HL-60/S4 (cell line): ENCODE data around the gene MTG2.
"Not testable (repeated sequence)": the region's sequence is repeated elsewhere in the genome, so short reads cannot be mapped to it uniquely, and the experiment has no call there.

Source experiments
- in situ Hi-C: fragments of 300-500 bp; cut with MboI; formaldehyde crosslinking; loops from 2 replicates; pipeline ENCODE4 v1.14.3; 2022; ENCODE audit warnings: low sequenced_read_pairs

Gene MTG2

DNA sequence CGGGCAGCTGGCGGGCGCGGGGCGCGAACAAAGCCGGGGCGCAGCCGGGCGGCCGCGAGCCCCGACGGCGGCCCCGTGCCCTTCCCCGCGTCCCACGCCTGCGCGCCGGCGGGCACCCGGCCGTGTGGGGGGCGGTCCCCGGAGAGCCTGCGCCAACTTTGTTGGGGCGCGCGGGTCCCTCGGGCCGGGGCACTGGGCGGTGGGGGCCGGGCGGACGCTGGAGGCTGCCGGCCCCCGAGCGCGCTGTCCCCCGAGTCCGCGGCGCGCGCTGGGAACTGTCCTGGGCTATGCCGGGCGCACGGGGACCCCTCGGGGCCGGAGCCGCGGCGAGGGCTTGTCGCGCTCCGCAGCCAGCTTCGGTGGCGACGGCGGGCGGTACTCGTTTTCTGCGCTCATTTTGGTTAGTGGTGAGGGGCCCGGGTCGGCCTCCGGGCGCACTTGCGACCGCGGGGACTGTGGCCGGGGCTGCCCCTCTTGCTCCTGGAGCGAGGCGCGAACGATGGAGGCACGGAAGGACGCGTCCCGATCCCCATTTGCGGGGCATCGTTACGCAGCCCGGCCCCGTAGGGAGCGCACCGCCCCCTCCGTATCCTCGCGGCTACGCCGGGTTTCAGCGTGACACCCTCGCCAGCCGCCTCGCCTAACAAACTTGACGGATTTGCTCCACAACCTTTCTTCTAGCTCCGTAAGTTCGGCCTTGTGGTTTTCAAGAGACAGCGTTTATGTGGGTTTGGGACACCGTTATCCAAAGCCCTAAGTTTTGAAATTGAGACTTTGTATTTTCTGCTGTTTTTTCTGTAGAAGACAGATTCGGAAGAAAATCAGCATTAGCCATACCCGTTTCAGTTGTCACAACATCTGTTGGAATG lies 38.6 kb upstream of the MTG2 start:
- in situ Hi-C loops: no loop called here

DNA sequence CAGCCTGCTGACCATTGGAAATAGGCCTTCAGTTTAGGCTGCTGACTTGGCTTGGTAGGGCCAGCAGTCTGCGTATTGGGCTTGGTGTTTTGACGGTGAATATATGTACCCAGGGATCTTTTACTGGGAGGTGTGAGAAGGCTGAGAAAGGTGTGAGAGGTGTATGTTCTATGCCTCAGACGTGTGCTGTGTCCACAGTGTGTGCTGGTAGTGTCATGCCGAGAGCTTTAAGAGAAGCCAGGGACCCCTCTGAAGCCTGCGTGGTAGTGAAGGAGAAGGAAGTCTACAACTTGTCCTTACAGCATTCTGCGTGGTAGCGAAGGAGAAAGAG lies 37.2 kb upstream of the MTG2 start:
- in situ Hi-C loops: no loop called here

DNA sequence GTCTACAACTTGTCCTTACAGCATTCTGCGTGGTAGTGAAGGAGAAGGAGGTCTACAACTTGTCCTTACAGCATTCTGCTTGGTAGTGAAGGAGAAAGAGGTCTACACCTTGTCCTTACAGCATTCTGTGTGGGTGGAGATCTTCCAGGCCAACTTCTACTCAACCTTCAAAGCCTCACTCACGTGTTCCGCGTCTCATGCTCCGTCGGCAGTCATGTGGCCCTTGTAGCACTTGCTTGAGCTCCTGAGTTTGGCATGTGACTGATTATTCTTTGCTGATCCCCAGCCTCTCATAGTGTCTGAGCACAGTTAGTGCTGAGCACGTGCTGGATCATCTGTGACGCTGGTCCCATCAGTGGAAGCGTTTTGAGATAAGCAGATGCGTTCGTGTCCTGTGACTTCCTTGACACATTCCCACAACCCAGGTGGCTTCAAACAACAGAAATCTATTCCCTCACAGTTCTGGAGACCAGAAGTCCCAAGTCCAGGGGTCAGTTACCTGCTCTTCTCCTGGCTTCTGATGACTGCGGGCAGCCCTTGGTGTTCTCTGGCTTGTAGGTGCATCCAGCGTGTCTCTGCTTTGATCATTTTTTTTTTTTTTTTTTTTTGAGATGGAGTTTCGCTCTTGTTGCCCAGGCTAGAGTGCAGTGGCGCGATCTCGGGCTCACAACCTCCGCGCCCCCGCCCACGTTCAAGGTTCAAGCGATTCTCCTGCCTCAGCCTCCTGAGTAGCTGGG lies 36.6 kb upstream of the MTG2 start:
- in situ Hi-C loops: no loop called here

DNA sequence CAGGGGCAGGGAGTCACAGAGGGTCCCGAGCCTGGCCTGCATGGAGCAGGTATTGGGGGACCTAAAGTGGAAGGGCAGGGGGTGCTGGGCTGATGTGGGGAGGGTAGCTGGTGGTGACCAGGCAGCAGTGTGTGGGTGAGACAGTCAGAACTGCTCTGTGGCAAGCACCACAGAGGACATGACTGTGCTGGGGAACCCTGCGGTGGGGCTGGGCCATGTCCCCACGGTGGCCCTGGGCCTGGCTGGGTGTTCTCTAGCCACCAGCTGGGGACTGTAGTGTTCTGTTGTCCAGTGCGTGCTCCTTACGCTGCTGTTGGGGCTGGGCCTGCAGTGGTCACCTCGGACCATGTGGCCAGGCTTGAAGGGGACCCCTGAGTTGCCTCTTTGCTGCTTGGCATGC lies 35.7 kb upstream of the MTG2 start:
- in situ Hi-C loops: no loop called here

- in situ Hi-C loops: no loop called here
These were observed 35.3 kb upstream of the MTG2 start for GRCh38 chr20:62147528-62147927.

GRCh38 chr20:62148383-62148782 lies 34.4 kb upstream of the MTG2 start:
- in situ Hi-C loops: not testable (repeated sequence)

DNA sequence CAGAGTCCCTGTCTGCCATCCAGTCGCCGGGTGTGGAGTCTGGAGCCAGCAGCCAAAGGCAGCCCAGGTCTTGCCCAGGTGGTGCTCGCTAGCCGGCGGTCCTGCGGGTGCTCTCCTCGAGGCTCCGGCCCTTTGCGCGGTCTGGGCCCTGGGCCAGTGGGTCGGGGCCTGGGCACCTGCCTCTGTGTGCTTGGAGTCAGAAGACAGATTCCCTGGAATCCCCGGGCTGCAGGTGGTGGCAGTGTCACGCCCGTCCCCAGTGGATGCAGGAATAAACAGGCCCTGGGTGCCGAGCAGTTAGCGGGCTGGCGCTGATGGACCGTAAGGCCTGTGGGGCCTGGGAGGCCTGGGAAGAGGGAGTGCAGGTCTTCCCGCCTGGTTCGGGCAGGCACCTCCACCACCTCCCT lies 33.9 kb upstream of the MTG2 start:
- in situ Hi-C loops: no loop called here

- in situ Hi-C loops: no loop called here
These were observed 33.1 kb upstream of the MTG2 start for GRCh38 chr20:62149532-62150309.

DNA sequence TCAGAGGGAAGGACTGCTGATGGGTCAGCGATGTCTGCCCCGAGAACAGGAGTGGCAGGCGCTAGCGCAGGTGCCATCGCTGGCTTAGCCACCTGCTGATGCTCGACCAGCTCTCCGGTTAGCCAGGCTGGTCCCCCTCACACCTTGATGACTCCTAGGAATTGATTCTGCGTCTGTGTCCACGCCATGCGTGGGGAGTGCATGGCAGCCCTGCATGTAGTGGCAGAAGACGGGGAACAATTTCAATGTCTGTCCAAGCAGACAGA lies 32.6 kb upstream of the MTG2 start:
- in situ Hi-C loops: no loop called here

GRCh38 chr20:62151225-62151624 lies 31.6 kb upstream of the MTG2 start:
- in situ Hi-C loops: no loop called here

DNA sequence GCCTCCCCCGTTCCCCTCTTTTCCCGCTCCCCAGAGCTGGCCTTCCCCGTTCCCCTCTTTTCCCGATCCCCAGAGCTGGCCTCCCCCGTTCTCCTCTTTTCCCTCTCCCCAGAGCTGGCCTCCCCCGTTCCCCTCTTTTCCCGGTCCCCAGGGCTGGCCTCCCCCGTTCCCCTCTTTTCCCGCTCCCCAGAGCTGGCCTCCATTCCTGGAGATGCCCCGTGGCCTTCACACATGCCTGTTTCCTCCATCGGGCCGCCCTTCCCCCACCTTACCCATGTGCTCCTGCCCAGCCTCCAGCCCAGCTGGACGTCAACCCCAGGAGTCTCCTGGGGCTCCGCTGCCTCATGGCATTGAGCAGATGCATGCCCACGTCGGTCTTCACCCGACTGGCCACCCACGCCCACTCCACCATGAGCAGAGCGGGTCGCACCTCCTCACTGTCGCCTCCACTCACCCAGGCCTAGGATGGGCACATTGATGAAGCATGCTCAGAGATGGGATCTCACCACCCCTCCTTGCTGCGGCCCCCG lies 30.9 kb upstream of the MTG2 start:
- in situ Hi-C loops: no loop called here

- in situ Hi-C loops: no loop called here
These were observed 27.2 kb upstream of the MTG2 start for GRCh38 chr20:62155428-62156253.

GRCh38 chr20:62156254-62156556 lies 26.6 kb upstream of the MTG2 start:
- in situ Hi-C loops: no loop called here

DNA sequence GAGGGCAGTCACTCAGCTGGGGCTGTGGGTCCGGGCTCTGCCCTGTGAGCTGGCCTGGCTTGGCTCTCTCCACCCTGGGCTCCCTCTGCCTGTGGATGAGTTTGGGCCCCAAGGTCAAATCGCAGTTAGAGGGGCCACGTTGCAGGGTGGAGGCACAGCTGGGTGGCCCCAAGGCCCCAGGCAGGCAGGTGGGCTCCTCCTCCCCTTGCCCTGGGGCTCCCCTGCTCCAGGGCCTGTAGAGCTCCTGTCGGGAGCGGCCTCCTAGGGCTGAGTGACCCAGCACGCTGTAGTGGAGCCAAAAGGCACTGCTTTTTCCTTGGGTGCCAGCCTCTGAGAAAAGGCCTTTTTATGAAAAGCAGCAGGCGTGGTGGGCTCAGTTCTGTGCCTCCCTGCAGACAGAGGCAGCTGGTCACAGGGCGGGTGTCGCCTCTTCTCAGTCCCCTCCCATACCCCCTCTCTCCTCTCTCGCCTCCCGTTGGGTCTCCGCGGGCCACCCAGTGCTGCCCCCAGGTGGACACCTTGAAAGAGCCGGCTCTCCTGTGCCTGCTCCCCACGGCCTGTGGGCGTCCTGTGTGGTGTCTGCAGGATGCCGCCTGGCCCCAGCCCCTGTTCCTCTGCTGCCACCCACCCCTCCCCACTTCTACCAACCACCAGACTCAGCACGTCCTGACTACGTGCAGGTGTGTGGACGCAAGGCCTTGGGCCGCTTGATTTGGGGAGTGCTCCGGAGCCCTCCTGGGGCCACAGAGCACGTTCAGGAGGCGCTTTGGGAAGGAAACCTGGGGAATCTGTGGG lies 26.0 kb upstream of the MTG2 start:
- in situ Hi-C loops: no loop called here

DNA sequence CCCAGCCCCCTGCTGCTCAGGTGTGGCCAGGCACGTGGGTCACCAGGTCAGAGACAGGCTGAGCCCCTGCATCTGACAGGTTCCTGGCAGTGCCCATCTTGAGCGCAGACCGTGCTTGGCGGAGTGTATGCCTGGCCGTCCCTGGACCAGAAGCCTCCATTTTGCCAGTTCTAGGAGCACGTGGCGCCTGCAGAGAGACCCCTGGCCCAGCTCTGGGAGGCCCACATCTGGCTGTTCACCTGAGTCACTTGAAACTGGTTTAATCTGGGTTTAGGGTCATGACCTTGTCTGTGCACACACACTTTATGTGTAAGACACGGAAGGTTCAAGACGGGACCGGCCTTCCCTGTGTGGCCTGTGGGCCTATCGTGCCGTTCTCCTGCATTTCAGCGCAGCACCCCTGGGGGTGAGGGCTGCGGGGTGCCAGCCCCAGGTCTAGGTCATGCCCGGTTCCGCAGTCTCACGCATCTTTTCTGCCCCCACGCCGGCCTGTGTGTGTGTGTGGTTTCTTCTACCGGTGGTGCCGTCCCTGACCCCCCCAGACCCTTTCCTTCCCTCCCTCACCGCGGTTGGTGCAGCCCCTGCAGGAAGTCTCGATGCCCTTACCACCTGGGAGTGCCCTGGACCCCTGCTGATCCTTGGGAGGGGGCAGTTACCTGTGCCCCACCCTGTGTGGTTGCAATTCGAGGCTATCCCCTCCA lies 25.3 kb upstream of the MTG2 start:
- in situ Hi-C loops: no loop called here

GRCh38 chr20:62158088-62158400 lies 24.8 kb upstream of the MTG2 start:
- in situ Hi-C loops: no loop called here

GRCh38 chr20:62158541-62158940 lies 24.3 kb upstream of the MTG2 start:
- in situ Hi-C loops: no loop called here

GRCh38 chr20:62159052-62159451 lies 23.8 kb upstream of the MTG2 start:
- in situ Hi-C loops: no loop called here

DNA sequence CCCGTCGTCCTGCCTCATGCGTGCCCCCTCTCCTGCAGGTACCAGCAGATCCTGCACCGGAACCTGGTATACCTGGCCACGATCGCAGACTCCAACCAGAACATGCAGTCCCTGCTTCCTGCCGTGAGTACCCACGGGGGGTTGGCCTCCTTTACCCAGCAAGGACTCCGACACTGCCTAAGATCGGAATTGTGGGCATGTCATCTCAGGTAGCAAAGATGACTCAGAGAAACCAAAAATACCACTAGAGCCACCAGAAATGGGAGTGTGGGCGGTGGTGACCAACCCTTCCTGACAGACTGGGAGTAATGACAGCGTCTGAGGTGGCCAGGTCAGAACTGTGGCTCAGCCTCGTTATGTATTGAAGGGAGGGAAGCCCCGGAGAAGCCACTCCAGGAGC lies 23.0 kb upstream of the MTG2 start:
- in situ Hi-C loops: no loop called here

DNA sequence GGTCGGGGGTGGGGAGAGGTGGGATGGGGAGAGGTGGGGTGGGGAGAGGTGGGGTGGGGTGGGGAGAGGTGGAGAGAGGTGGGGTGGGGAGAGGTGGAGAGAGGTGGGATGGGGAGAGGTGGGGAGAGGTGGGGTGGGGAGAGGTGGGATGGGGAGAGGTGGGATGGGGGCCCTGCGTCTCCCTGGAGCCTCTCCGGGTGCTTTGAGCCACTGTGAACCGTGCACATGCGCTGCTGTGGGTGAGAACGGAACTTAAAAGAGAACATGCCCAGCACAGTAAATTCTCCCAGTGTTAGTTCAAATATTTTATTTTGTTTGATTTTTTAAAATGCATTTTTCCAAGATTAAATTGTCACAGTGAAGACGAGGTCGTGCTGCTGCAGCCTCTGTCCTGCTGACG lies 22.6 kb upstream of the MTG2 start:
- in situ Hi-C loops: no loop called here
